A172 (cell line): ENCODE data around the gene GPR151. TPM values are rescaled to one million over a fixed set of nuclear protein-coding genes. Genes with fewer than 3 reads are reported as not detected.
"Not testable (repeated sequence)": the region's sequence is repeated elsewhere in the genome, so short reads cannot be mapped to it uniquely, and the experiment has no call there.

Experiments
- DNase-seq: peaks from one replicate; pipeline ENCODE4 v3.0.0-alpha.2; 2015; ENCODE audit warnings: low spot score
- total RNA-seq: library from RNA; depleted of rRNA; stranded (reverse); fragments of >200 nt; shearing (Covaris generic); gene quantifications from 2 replicates; pipeline ENCODE4 v1.2.3, GENCODE V29; 2014; rRNA removed

GPR151 gene
- not detected in 2 replicates for total RNA-seq

GRCh38 chr5:146516151-146516475 is at the start of gene GPR151:
GPR151 (minus strand) TSS chr5:146516190; CDS start chr5:146516113, 77 bp downstream.
- DNase-seq = no peak

- DNase-seq = no peak
Observed at GRCh38 chr5:146564007-146564762, 48.2 kb upstream of the GPR151 start.

- no peak for DNase-seq
Observed at GRCh38 chr5:146562461-146562860, 46.5 kb upstream of the GPR151 start.

GRCh38 chr5:146561711-146562110 is 45.7 kb upstream of the GPR151 start:
- peak; percentile 27 for DNase-seq

GRCh38 chr5:146560205-146560812 is 44.3 kb upstream of the GPR151 start:
- DNase-seq = peak; percentile 55

- DNase-seq = not testable (repeated sequence)
Observed at GRCh38 chr5:146556884-146557283, 40.9 kb upstream of the GPR151 start.

- no peak for DNase-seq
Observed at GRCh38 chr5:146553446-146553845, 37.5 kb upstream of the GPR151 start.

- DNase-seq = no peak
Observed at GRCh38 chr5:146549615-146550014, 33.6 kb upstream of the GPR151 start.

- no peak for DNase-seq
Observed at GRCh38 chr5:146548781-146549449, 32.9 kb upstream of the GPR151 start.

- DNase-seq = no peak
Observed at GRCh38 chr5:146544232-146544631, 28.2 kb upstream of the GPR151 start.

GRCh38 chr5:146541958-146542849 is 26.2 kb upstream of the GPR151 start:
- DNase-seq = peak; percentile 73

GRCh38 chr5:146540414-146540813 is 24.4 kb upstream of the GPR151 start:
- no peak for DNase-seq

- DNase-seq = no peak
Observed at GRCh38 chr5:146539973-146540372, 24.0 kb upstream of the GPR151 start.

GRCh38 chr5:146538432-146538831 is 22.4 kb upstream of the GPR151 start:
- no peak for DNase-seq

GRCh38 chr5:146533882-146534281 is 17.9 kb upstream of the GPR151 start:
- DNase-seq = no peak

- peak; percentile 86 for DNase-seq
Observed at GRCh38 chr5:146533260-146533857, 17.4 kb upstream of the GPR151 start.

- DNase-seq = no peak
Observed at GRCh38 chr5:146529984-146530383, 14.0 kb upstream of the GPR151 start.

GRCh38 chr5:146528236-146528635 is 12.2 kb upstream of the GPR151 start:
- DNase-seq = no peak

- DNase-seq = no peak
Observed at GRCh38 chr5:146527785-146528184, 11.8 kb upstream of the GPR151 start.

GRCh38 chr5:146523698-146524097 is 7.7 kb upstream of the GPR151 start:
- DNase-seq = no peak

GRCh38 chr5:146521403-146522106 is 5.6 kb upstream of the GPR151 start:
- no peak for DNase-seq
